ENCODE results near the gene SIRT2. TPM values are rescaled to one million over a fixed set of nuclear protein-coding genes. Genes with fewer than 3 reads are reported as not detected.

Gene SIRT2
- total RNA-seq, 1 donor from 2014 or later = 38.9 TPM

GRCh38 chr19:38904581-38905539, 5.4 kb upstream of the SIRT2 start:
- H3K27me3 ChIP-seq (ENCODE audit: control insufficient read depth, insufficient read depth, low read length) = no peaks in the 10 kb centered on the region
- TF ChIP-seq CTCF (IDR thresholded peaks at IDR 0.05; ENCODE audit: insufficient read depth, low read length, poor library complexity, severe bottlenecking) = no peak
- H3K36me3 ChIP-seq (ENCODE audit: control insufficient read depth, insufficient read depth, low read length) = no peaks in the 10 kb centered on the region
- H3K4me3 ChIP-seq (ENCODE audit: low read depth, low read length) = no peak overlapping the region
- no peak for DNase-seq (ENCODE audit: low read depth)

GRCh38 chr19:38901683-38902082, 2.3 kb upstream of the SIRT2 start:
- TF ChIP-seq CTCF (IDR thresholded peaks at IDR 0.05; ENCODE audit: insufficient read depth, low read length, poor library complexity, severe bottlenecking) = no peak
- Histone ChIP-seq H3K36me3 (ENCODE audit: control insufficient read depth, insufficient read depth, low read length) (no peaks in the 10 kb centered on the region), H3K4me3 (ENCODE audit: low read depth, low read length) (no peak overlapping the region), H3K27me3 (ENCODE audit: control insufficient read depth, insufficient read depth, low read length) (no peaks in the 10 kb centered on the region)
- DNase-seq (ENCODE audit: low read depth) = no peak

GRCh38 chr19:38900743-38901190, 1.3 kb upstream of the SIRT2 start:
- DNase-seq (ENCODE audit: low read depth) = no peak
- H3K36me3 ChIP-seq (ENCODE audit: control insufficient read depth, insufficient read depth, low read length) = no peaks in the 10 kb centered on the region
- H3K27me3 ChIP-seq (ENCODE audit: control insufficient read depth, insufficient read depth, low read length) = no peaks in the 10 kb centered on the region
- no peak for TF ChIP-seq CTCF (IDR thresholded peaks at IDR 0.05; ENCODE audit: insufficient read depth, low read length, poor library complexity, severe bottlenecking)
- H3K4me3 ChIP-seq (ENCODE audit: low read depth, low read length) = peak overlapping the region; percentile 96

GRCh38 chr19:38900202-38900629, 798 bp upstream of the SIRT2 start:
- no peaks in the 10 kb centered on the region for H3K36me3 ChIP-seq (ENCODE audit: control insufficient read depth, insufficient read depth, low read length)
- no peak for TF ChIP-seq CTCF (IDR thresholded peaks at IDR 0.05; ENCODE audit: insufficient read depth, low read length, poor library complexity, severe bottlenecking)
- no peaks in the 10 kb centered on the region for H3K27me3 ChIP-seq (ENCODE audit: control insufficient read depth, insufficient read depth, low read length)
- DNase-seq (ENCODE audit: low read depth) = no peak
- peak overlapping the region; percentile 96 for H3K4me3 ChIP-seq (ENCODE audit: low read depth, low read length)

GRCh38 chr19:38898788-38899446, 501 bp downstream of the SIRT2 start:
- Histone ChIP-seq H3K4me3 (ENCODE audit: low read depth, low read length) (peak overlapping the region; percentile 74), H3K36me3 (ENCODE audit: control insufficient read depth, insufficient read depth, low read length) (no peaks in the 10 kb centered on the region), H3K27me3 (ENCODE audit: control insufficient read depth, insufficient read depth, low read length) (no peaks in the 10 kb centered on the region)
- TF ChIP-seq CTCF (IDR thresholded peaks at IDR 0.05; ENCODE audit: insufficient read depth, low read length, poor library complexity, severe bottlenecking) = no peak
- DNase-seq (ENCODE audit: low read depth) = no peak
